ENCODE results near the gene C9orf78. TPM values are rescaled to one million over a fixed set of nuclear protein-coding genes. Genes with fewer than 3 reads are reported as not detected.
A peak's percentile ranks its signal among the peaks of the same experiment; 100 is the strongest.

The C9orf78 gene
- total and polyA plus RNA-seq, 9 of the 15 experiments (the other 6 are each of a cell fraction or from before 2014, with no cell fraction given) = 94.6 to 266 (median 202) TPM

DNA sequence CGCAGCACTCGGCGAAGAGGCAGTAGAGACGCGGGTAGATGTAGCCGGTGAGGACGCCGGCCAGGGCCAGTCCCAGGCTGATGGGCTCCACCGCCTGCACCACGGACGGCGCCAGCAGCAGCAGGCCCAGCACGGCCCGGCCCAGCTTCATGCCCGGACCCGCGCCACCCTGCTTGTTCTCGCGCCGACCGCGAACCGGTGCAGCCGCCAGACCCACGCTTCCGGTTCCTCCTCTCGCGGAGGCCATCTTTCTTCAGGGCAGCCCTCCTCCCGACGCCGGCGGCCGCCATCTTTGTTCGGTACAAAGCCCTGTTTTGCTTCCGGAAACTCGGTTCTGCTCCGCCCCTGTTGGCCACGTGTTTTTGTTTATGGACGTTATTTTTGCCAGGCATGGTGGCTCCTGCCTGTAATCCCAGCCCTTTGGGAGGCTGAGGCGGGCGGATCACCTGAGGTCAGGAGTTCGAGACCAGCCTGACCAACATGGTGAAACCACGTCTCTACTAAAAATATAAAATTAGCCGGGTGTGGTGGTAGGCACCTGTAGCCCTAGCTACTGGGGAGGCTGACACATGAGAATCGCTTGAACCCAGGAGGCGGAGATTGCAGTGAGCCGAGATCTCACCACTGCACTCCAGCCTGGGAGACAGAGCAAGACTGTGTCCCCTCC is 11.0 kb downstream of the C9orf78 start, which contains the start of gene TOR1A (continued):
- TF ChIP-seq ETV5 (CRISPR knock-in tag; IDR thresholded peaks at IDR 0.05; ENCODE audit: low read depth) (peak; percentile 99), SMAD3 (CRISPR knock-in tag; conservative IDR thresholded peaks at IDR 0.05) (peak; percentile 78; the same call in 1 of the 2 replicates), SRF (CRISPR knock-in tag; IDR thresholded peaks at IDR 0.05) (peak in 1 of 2 experiments; percentile 87; a peak in 2 of 4 replicates), NUFIP1 (IDR thresholded peaks at IDR 0.05; ENCODE audit: partially characterized antibody) (peak; percentile 60), NR2C2 (CRISPR knock-in tag; IDR thresholded peaks at IDR 0.05) (peak; percentile 94), NR2C2 (tag; IDR thresholded peaks at IDR 0.05) (peak; percentile 98), GTF2E2 (tag; IDR thresholded peaks at IDR 0.05) (peak; percentile 96), TCF3 (CRISPR knock-in tag; IDR thresholded peaks at IDR 0.05) (peak; percentile 51; the same call in 1 of the 2 replicates), YY1 (IDR thresholded peaks at IDR 0.05; ENCODE audit: borderline replicate concordance in 1 of 3, control insufficient read depth in 1 of 3, extremely low read depth in 1 of 3, insufficient read depth in 3 of 3, insufficient read length in 1 of 3, insufficient replicate concordance in 2 of 3, low read depth in 1 of 3, low read length in 2 of 3) (peak; percentile 100), KLF6 (CRISPR knock-in tag; IDR thresholded peaks at IDR 0.05; ENCODE audit: borderline replicate concordance) (peak; percentile 84; the same call in 1 of the 2 replicates), NFIC (IDR thresholded peaks at IDR 0.05) (no peak), POLR3A (IDR thresholded peaks at IDR 0.05; ENCODE audit: borderline replicate concordance, extremely low read depth, insufficient read depth, insufficient read length) (peak; percentile 34), MAZ (CRISPR knock-in tag; conservative IDR thresholded peaks at IDR 0.05 in 1 of 2, IDR thresholded peaks at IDR 0.05 in 1 of 2) (peak; percentile 86 to 87), KLF13 (tag; IDR thresholded peaks at IDR 0.05; ENCODE audit: borderline replicate concordance, low read depth) (peak; percentile 94), ZNF347 (CRISPR knock-in tag; IDR thresholded peaks at IDR 0.05; ENCODE audit: low read depth) (no peak), TRIM28 (IDR thresholded peaks at IDR 0.05) (peak; percentile 91; the same call in 1 of the 2 replicates), ZSCAN29 (IDR thresholded peaks at IDR 0.05) (peak; percentile 92), MYNN (IDR thresholded peaks at IDR 0.05) (peak; percentile 52; the same call in 1 of the 2 replicates), MYNN (CRISPR knock-in tag; IDR thresholded peaks at IDR 0.05) (no peak), ZZZ3 (IDR thresholded peaks at IDR 0.05) (peak; percentile 66; the same call in 1 of the 2 replicates), RBM39 (optimal IDR thresholded peaks at IDR 0.05; ENCODE audit: low read depth, low read length) (no peak), L3MBTL2 (IDR thresholded peaks at IDR 0.05) (peak; percentile 86), ZNF444 (CRISPR knock-in tag; IDR thresholded peaks at IDR 0.05) (no peak), TSC22D4 (tag; IDR thresholded peaks at IDR 0.05) (no peak), EGR1 (conservative IDR thresholded peaks at IDR 0.05) (peak; percentile 89), ZNF766 (CRISPR knock-in tag; conservative IDR thresholded peaks at IDR 0.05) (peak; percentile 98), NCOA2 (IDR thresholded peaks at IDR 0.05; ENCODE audit: partially characterized antibody in 2 of 2) (no peak), XRCC4 (IDR thresholded peaks at IDR 0.05; ENCODE audit: extremely low read depth, insufficient read depth, insufficient read length) (no peak)
- TF ChIP-seq, protein P1, sequence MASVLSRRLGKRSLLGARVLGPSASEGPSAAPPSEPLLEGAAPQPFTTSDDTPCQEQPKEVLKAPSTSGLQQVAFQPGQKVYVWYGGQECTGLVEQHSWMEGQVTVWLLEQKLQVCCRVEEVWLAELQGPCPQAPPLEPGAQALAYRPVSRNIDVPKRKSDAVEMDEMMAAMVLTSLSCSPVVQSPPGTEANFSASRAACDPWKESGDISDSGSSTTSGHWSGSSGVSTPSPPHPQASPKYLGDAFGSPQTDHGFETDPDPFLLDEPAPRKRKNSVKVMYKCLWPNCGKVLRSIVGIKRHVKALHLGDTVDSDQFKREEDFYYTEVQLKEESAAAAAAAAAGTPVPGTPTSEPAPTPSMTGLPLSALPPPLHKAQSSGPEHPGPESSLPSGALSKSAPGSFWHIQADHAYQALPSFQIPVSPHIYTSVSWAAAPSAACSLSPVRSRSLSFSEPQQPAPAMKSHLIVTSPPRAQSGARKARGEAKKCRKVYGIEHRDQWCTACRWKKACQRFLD (CRISPR knock-in tag; IDR thresholded peaks at IDR 0.05) = peak; percentile 98
